GM18505 (cell line): ENCODE measurements around the gene SLC26A1.

ENCODE experiments used
- ATAC-seq: cut with Tn5 transposase; IDR thresholded peaks from one replicate; pipeline ENCODE4 v1.9.1; 2021; ENCODE audit not compliant: unreplicated experiment
- POLR2A ChIP-seq: IDR thresholded peaks from 4 replicates; pipeline ENCODE4 v1.6.1; 2011; ENCODE audit warnings: borderline replicate concordance; ENCODE audit not compliant: insufficient read depth, insufficient read length; ENCODE audit errors: extremely low read depth

The SLC26A1 gene

DNA sequence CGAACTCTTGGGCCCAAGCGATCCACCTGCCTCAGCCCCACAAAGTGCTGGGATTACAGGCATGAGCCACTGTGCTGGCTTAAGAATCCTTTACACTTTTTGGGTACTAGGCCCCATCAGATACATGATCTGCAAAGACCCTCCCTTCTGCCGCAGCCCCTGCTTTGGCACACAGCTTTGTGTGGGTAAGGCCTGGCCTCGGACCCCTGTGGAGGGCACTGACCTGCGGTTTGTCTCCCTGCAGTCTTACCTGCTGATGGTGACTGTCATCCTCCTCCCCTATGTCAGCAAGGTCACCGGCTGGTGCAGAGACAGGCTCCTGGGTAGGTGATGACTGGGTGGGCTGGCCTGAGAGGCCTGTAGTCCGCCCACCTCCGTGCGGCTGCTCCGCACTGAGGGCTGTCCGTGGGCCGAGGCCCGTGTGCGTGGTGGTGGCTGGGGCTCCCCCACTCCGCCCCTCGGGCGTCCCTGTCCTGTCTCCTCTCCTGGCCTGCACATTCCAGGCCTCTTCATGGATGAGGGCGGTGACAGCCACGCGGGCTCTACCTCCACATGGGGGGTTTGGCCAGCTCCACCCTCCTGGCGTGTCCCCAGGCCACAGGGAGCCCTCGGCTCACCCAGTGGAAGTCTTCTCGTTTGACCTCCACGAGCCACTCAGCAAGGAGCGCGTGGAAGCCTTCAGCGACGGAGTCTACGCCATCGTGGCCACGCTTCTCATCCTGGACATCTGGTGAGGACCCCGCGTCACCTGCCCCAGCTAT, 37.9 kb downstream of the SLC26A1 start:
- no peak for ATAC-seq
- TF ChIP-seq POLR2A = no peak

DNA sequence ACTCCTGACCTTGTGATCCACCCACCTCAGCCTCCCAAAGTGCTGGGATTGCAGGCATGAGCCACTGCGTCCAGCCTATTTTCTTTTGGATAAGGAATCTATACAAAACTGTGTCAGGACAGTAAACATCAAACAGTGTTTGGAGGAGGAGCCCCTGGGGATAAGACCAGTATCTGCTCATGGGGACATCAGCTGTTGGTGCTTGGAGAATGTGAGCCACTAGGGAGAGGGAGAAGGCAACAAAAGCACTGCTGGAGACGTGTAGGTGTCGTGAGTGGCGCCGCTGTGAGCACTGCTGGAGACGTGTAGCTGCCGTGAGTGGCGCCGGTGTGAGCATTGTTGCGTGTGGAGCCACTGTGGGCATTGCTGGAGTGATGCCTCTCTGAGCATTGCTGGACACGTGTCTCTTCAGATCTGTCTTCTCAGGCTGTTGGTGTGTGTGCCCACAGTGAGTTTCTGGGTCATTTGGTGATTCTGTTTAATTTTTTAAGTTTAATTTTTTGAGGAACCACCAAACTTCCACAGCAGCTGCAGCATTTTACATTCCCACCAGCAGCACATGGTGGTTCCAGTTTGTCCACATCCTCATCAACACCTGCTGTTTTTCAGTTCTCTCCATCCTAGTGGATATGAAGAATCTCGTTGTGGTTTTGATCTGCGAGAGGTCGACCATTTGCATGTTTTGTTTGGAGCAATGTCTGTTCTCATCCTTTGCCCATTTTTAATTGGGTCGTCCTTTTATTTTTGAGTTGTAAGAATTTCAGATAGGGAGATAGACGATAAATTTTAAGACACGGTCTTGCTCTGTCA, 38.8 kb downstream of the SLC26A1 start:
- no peak for TF ChIP-seq POLR2A
- ATAC-seq = no peak

DNA sequence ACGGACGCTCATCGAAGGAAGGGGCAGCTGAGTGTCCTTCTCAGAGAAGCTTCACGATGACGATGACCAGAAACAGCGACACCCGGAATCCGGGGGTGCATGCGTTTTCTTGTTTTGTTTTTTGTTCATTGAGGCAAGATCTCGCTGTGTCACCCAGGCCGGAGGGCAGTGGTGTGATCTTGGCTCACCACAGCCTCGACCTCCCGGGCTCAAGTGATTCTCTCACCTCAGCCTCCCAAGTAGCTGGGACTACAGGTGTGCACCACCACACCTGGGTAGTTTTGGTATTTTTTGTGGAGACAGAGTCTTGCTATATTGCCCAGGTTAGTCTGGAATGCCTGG, 39.7 kb downstream of the SLC26A1 start:
- no peak for ATAC-seq
- TF ChIP-seq POLR2A = no peak

DNA sequence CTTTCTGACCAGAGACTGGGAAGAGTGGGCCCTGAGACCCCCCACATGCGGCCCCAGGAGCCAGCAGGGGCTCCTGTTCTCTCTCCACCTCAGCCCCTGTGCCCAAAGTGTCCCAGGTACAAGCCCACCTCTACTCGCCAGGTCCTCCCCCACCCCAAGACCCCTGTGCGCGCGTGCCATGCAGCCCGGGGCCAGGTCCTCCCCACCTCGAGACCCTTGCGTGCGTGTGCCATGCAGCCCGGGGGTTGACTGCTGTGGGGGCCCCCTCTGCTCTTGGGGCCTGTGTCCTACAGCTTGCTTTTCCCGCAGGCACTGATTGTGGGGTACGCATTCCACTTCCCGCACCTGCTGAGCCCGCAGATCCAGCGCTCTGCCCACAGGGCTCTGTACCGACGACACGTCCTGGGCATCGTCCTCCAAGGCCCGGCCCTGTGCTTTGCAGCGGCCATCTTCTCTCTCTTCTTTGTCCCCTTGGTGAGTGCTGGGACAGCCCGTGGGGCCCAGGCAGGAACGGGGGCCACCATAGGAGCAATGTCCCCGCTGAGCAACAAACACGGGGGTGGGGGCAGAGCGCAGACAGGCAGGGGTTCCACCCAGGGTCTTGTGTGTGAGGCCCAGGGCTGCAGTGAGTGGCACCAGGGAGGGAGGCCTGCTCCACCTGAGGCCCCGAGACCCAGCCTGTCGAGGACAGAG, 40.2 kb downstream of the SLC26A1 start:
- TF ChIP-seq POLR2A = no peak
- no peak for ATAC-seq

DNA sequence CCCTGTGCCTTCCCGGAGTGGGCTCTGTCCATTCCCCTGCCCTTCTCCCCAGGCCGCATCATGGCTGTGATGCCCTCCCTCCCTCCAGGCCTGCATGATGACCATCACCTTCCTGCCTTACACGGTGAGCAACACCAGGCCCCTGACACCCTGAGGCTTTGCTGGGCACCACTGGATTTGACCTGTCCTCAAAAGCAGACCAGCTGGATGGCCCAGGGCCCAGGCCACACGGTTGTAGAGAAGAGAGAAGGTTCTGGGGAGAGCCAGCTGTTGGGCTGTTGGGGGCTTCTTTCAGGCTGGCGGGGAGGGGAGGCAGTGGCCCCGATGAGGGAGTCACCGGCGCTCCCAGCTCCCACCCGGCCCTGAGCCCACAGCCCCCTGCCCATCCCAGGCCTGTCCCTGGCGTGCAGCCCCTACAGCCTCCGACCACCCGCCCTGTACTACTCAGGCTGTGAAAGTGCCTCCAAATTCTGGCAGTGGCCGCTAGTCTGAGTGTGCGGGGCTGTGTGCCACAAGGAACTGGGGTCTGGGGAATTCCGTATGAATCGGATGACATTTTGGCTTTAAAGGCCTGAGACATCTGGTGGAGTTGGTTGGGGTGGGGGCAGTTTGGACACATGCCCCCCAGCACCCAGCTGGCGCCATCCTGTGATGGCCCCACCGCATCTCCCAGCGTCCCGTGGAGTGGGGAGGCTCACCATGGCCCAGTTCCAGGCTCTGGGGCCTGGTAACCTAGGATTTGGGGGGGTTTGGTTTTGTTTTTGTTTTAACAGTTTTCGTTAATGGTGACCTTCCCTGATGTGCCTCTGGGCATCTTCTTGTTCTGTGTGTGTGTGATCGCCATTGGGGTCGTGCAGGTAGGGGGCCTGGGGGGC, 41.4 kb downstream of the SLC26A1 start:
- ATAC-seq = no peak
- no peak for TF ChIP-seq POLR2A

DNA sequence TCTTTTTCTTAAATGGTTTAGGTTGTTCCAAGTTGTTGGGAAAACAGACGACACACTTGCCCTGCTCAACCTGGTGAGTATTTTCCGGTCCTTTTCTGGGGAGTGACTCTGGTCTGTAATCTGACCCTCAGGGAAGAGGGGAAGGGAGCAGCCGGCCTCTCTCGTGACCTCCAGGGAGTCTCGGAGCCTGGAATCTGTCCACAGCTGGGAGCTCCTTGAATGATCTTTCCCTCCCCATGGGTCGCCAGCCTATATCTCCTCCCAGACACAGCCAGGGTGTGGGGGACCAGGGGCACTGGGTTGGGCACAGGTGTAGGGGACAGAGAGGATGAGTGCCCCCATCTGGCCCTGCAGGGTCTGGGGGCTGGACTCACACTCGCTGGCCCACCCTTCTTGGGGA, 42.0 kb downstream of the SLC26A1 start:
- no peak for ATAC-seq
- no peak for TF ChIP-seq POLR2A

DNA sequence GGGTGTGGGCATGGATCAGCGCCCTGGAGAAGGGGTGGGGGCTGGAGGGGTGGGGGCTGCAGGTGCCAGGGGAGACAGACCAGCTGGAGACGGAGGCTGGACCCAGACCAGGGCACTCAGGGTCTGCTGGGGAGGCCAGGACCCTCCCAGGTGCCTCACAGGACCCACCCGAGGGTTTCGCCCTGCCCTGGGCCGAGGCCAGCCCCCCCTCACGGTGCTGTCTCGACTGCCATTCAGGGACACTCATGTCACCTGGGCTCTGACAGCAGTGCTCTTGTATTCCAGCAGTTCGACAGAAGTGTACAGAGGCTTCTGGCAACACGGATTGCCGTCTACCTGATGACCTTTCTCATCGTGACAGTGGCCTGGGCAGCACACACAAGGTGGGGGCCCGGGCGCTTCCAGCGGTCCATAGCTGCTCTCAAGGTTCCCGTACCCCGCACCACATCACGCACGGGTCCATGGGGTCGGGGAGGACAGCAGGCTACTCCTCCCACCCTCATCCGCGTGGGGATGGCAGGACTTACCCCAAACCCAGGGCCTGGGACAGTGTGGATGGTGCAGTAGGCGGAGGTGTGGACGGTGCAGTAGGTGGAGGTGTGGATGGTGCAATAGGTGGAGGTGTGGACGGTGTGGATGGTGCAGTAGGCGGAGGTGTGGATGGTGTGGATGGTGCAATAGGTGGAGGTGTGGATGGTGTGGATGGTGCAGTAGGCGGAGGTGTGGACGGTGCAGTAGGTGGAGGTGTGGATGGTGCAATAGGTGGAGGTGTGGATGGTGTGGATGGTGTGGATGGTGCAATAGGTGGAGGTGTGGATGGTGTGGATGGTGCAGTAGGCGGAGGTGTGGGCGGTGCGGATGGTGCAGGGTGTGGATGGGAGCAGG, 42.8 kb downstream of the SLC26A1 start:
- no peak for ATAC-seq

DNA sequence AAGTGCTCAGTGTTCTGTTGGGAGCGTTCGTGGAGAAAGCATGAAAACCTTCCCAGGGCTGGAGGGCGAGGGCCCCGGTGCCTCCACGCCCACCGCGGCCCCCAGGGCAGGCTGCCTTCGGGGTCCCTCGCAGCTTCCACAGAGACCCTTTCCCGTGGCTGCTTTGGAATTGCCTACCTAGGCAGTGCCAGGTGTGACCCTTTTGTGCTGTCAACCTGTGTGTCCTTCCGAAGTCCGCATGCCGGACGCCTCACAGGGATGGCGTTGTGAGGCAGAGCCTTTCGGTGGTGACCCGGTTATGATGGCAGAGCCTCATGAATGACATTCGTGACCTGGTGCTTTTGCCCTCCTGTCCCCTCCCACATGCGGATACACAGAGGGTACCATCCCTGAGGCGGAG, 43.5 kb downstream of the SLC26A1 start:
- ATAC-seq = no peak
- TF ChIP-seq POLR2A = no peak

More for the DNA sequence above, 42.8 kb downstream of the SLC26A1 start:
- TF ChIP-seq POLR2A = no peak

DNA sequence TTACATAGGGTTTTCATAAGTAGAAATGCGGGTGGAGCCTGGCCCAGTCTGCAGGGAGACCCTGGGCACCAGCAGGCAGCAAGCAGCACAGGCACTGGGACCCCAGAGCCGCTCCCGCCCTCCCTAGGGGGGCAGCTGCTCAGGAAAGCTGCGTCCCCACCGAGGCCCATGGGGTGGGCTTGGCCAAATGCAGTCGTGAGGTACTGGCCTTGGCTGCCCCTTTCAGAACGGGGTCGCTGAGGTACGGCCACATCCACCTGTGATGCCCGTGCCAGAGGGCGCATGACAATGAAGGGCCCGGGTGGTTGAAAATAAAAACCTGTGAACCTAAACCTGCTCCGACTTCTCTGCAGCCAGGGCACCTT, 44.3 kb downstream of the SLC26A1 start:
- ATAC-seq = no peak
- TF ChIP-seq POLR2A = no peak

DNA sequence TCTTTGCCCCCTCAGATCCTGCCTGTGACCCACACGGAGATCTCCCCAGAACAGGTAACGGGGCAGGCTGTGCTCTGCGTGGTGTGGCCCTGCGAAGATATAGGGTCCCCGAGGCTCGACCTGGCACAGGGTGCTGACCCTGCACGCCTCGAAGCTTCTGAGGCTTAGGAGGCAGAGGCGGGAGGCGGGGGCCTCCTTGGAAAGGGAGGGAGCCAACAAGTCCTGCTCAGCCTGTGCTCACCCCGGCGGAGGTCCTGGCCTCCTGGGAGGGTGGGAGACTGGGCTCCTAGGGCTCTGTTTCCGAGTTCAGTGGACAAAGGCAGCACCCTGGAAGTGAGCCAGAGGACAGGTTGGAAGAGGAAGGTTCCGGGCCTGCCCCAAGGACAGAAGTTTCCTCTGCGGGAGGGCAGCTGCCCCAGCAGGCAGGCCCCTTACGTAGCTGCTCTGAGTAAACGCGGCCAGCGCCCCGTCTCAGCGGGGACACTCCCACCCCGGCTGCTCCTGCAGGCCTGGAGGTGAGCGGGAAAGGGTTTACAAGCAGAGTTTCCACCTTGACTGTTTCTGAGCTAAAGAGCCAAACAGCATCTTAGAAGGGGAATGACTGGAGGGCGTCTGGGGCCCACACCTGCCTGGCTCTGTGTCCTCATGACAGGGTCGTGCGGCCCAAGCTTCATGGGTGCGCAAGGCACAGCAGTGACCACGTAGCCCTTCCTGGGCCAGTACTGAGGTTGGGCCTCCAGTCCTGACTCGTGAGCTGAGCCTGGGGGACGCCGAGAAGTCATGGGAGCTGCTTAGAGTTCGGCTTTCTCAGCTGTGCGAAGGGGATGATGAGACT, 44.9 kb downstream of the SLC26A1 start:
- TF ChIP-seq POLR2A = no peak
- no peak for ATAC-seq

DNA sequence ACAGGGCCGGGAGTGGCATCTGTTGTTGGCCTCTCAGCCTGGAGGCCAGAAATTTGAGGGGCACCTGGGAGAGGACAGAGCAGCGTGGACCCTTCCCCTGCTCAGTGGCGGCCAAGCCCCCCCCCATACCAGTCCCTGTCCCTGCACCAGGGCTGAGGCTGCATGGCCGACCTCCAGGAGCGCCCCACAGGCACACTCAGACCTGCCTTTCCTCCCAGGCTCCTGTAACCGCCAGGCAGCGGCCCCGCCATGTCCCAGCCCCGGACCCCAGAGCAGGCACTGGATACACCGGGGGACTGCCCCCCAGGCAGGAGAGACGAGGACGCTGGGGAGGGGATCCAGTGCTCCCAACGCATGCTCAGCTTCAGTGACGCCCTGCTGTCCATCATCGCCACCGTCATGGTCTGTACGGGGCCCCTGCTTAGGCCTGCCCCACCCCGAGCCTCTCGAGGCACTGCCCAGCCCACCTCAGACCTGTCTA, 45.7 kb downstream of the SLC26A1 start:
- TF ChIP-seq POLR2A = no peak
- ATAC-seq = no peak
